GM21390 (cell line): ENCODE results near the gene CDK1.

Source experiments
- ATAC-seq: cut with Tn5 transposase; IDR thresholded peaks from one replicate; pipeline ENCODE4 v1.9.1; 2021; ENCODE audit not compliant: unreplicated experiment

The CDK1 gene

DNA sequence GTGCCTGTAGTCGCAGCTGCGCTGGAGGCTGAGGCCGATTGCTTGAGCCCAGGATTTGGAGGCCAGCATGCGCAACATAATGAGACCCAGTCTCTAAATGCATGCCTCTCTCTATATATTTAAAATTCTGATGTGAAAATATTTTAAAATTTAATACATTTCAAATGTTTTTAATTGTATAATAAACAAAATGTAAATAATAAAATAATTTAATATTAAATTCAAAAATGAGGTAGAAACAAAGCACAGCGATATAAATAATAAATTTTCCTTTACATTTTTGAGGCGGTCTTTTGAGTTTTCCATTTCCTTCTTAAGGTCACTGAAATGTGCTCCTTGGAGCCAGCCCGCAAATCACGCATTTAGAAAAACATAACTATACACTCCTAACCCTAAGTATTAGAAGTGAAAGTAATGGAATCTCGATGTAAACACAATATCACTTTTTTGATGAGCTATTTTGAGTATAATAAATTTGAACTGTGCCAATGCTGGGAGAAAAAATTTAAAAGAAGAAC, 523 bp upstream of the CDK1 start:
- ATAC-seq: peak; percentile 16

DNA sequence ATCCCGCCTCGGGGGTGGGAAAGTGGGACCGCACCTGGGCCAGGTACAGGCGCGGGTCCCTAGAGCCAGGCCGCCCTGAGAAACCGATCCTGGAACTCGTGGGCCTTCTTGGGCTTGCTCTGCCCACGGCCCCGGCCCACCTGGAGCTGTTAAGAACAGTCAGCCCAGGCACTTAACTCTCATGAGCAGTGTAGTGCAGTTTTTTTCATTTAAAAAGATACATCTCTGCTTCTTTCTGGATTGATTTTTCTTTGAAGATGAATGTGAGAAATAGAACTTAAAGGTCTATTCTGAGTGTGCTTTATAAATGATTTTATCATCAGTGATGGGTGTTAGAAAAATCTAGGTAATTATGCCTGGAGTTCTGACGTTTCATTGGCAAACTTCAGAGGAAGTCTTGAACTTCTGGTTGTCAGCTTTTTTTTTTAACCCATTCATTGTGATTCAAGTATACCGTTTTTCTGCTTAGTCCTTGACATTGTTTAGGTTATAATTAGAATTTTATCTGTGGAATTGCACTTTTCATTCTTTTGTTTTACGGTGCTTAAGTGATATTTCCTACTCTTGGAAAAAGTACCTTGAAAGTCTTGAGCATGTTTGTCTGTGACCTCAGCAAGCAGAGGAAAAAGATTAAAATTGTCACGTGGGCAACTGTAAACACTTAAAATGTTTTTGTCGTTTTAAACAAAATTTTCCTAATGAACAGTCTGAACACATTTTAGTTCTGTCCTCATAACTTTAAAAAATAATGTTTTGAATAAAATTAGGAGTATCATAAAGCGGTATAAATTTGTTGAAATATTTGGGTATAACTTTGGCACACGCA, 906 bp downstream of the CDK1 start:
- peak; percentile 7 for ATAC-seq

DNA sequence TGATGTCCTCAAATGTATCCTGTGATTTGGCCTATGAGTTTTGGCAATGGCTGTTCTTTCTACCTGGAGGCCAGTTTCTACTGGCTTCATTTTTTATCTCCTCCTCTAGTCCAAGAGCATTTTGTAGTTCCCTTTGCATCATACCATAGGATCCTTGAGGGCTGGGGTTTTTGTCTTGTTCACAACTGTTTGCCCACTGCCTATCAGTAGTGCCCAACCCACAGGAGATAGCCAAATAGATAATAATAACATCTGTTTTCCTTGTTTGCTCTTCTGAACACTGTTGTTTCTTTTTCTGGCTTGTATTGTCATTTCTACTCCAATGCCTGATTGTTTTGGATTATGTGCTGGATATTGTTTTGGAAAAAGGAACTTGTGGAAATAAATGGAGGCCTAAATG, 3.4 kb downstream of the CDK1 start:
- no peak for ATAC-seq

DNA sequence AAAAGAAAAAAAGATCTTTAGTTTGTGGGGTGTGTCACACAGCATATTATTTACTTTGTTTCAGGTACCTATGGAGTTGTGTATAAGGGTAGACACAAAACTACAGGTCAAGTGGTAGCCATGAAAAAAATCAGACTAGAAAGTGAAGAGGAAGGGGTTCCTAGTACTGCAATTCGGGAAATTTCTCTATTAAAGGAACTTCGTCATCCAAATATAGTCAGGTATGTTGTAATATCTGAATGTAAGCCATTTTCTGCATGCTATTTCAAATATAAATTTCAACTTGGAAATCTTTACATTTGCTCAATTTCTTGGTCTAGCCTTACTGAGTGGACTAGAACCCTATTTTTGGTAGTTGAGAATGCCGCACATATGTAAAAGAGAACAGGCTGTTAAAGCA, 6.4 kb downstream of the CDK1 start:
- no peak for ATAC-seq

DNA sequence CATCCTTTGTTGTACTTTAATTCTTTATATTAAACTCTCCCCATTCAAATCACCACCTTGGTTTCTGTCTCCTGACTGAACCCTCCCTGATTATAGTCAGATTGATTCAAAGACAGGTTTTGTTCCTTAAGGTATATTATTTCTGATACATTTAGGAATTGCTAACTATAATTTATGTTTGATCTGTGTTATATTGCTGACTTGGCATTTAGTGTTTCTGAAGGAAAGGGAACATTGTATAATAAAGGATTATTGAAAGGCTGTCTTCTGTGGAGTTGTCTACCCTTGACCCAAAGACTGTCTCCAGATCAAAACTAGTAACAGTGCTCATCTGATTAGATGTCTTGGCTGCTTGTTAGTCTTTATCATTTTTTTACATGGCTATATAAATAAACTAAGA, 10.3 kb downstream of the CDK1 start:
- no peak for ATAC-seq

DNA sequence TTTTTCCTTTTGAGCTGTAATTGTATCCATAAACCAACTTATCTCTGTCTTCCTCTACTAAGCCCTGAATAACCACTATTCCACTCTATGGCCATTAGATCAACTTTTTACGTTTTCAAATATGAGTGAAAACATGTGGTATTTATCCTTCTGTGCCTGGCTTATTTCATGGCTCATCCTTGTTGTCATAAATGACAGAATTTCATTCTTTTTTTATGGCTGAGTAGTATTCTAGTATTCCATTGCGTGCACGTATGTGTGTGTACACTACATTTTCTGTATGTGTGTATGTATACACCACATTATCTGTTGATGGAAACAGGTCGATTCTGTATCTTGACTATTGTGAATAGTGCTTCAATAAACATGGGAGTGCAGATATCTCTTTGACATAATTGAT, 11.1 kb downstream of the CDK1 start:
- no peak for ATAC-seq

DNA sequence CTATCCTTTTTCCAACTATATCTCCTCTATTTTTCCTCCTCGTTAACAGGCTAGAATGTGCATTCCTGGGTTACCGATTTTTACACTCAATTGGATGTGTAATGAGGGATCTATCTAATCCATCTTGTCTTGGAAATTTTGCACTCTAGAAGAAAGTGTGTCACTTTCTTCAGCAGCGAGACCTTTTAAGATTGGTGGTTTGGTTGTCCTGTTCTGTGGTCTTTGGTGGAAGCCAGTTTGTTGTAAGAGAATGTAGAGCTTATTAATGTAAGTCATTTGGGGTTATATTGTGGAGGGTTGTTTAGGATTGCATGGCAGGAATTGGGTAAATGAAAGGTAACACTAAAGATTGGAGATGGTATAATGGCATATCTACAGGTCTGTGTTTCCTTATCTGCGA, 16.7 kb downstream of the CDK1 start:
- ATAC-seq: no peak

DNA sequence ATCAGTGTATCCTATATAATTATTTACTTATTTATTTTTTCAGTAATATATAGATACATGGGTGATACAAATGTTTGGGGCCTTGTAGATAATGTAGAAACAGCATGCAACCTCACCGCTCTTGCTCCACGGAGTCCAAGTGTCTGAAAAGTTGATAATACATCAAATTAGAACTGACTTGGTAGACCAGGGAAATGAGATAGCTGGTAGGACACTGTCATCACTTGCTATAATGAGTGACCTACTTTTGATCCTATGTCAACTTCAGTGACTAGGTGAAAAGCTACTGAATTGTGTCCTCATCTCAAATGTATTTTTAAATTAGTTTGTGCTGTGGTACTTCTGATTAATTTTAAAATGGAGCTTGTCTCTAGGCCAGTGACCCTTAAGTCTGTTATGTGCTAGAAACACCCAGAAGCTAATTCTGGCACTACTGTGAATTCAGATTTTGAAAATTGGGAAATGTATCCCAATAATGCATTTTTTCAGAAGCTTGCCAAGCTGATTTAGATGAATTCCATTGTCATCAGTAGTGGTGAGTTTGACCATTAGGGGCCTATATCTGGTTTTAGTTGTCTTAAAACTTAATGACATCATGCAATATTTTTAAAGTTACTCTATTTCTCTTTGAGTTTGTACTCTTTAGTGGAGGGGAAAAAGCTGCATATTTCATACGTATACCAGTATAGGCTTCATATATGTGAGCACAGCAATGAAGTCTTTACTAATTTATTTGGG, 17.4 kb downstream of the CDK1 start:
- ATAC-seq: no peak

DNA sequence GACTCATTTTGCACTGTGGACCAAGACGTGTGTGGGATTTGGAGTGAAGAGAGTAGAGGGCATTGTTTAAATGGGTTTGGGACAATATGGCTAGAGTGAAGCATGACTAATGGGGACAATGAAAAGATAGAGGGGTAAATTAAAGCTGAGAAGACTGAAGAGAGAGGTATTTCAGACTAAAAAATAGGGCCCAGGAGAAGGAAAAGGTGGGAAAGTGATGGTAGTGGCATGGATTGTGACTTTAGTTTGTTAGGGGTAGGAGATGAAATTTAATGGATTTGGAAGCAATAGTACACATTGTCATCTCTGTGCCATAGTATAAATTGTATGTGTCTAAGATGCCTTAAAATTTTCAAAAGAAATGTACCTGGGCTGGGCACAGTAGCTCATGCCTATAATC, 18.2 kb downstream of the CDK1 start:
- ATAC-seq: no peak

DNA sequence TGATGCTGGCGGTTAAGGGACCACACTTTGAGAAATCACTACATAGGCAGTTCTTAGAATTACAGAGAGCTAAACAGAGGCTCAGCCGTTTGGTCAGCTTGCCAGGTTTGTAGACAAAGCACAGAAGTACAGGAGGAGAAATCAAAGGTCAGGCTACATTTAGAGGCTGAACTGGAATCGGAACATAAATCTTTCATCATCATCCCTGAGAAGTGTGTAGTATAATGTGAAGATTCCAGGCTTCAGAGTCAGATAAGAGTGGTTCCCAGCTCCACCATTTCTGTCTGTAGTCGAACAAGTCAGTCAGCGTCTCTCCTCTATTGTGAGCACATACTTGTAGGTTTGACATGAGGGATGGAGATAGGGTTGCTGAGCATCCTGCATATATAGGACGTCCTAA, 18.9 kb downstream of the CDK1 start:
- no peak for ATAC-seq

DNA sequence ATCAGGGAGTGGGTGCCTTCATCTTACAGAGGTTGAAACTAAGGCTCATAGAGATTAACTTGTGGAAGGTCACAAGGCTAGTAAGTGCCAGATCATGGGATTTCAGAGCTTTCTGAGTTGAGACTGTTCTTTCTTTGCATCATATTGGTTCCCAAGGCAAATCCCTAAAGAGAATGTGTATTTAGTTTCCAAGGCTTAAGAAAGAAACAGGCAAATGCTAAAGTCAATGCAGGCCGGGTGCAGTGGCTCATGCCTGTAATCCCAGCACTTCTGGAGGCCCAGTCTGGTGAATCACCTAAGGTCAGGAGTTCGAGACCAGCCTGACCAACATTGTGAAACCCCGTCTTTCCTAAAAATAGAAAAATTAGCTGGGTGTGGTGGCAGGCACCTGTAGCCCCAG, 19.8 kb downstream of the CDK1 start:
- no peak for ATAC-seq

DNA sequence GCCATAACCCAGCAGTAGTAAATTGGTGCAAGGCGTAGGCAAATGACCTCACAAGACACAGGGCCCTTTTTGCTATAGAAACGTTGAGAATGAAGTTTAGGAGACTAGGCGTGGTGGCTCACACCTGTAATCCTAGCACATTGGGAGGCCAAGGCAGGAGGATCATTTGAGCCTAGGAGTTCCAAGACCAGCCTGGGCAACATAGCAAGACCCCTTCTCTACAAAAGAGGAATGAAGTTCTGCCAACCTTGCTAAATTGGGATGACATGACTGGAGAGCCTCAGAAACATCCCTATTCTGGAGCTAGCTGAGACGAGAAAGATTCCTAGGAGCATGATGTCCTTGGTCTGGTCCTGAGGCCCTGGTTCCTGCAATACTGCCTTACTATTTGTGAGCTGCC, 20.6 kb downstream of the CDK1 start:
- ATAC-seq: no peak

DNA sequence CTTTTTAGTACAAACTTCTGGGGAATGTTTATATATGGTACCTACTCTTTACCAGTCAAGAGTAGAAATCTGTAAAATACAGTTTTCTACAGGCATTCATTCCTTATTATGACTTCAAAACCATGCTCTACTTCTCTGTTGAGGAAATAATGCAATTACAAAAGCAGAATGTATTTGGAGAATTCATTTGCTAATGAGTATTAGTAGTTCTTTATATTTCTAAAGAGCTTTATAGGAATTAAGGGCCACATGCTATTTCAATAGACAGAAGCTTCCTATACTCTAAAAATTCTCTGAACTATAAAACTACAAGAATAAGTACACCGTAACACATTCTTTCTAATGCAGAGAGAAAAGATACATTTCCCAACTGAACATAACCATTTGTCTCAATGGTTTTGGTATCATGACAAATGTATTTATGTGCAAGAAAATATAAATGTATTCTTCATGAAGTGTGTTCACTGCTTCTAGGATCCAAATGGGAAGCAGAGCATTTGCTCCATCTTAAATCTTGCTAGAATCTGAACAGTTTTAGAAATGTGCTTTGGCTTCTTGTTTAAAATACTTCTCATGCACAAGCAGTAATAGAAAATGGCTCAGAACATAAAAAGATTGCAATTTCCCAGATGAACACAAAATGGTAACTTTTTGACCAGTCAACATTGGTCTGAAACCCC, 21.8 kb downstream of the CDK1 start:
- no peak for ATAC-seq

DNA sequence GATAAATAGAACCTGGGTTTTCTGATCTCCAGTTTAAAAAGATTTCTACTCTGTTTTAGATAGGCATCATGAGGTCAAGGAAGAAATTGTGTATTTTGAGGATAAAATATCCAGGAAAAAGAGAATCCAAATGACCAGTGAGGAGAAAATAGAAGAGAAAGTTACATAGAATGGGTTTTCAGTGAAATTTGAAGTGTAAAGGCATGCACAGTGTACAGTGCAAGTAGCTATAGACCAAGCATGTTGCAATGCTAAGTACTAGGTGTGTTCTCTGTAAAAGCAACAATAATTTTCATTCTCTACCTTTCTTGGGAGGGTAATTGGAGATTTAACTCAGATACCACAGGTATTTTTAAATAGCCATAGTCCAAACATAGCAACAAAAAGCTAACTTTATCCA, 22.6 kb downstream of the CDK1 start:
- no peak for ATAC-seq

DNA sequence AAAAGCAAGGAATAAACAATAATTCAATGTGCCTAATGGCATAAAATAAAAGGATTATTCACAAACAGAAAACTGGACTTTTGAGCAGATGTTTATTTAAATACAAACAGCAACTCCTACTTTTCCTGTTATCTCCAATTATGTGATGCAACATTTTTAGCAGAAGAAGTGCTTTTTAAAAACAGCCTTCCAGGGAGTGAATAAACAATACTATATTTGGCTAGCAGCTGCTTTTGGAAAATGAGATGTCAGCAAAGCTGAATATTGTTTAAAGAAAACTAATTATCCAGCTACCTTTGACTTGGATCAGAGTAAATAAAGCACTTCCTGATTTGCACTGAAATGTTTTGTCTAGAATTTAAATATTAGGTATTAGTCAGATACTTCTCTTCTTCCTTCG, 23.2 kb downstream of the CDK1 start:
- no peak for ATAC-seq

DNA sequence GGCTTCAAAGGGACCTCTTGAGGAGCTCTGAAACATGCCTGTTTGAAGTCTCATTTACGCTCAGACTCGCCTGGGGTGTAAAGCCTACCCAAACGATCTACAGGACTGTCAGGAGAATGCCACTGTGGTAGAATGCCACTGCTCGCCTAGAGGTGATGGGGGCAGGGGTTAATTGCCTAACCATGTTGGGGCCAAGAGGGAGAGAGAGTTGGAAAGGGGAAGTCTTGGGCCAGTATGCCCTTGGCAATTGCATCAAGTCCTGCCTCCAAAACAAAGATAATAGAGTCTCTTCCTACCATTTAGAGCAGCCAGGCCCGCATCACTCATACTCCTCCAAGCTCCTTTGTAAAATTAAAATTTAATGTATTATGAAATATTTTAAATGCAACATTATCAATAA, 25.2 kb downstream of the CDK1 start:
- ATAC-seq: no peak

DNA sequence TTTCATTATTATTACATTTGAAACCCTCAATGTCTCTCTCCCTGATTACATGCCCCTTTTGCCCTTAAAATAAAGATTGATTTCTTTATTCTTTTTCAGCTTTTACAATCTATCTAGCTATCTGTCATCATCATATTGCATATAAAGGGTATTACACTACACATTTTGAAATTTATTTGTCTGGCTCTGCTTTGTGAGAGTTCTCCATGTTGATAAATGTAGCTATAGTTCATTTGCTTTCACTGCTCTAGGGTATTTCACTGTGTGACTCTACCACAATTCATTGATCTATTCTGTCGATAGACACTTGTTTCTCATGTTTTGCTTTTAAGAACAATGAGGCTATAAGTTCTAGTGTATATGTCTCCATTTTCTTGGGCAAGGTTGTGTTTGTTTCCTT, 25.6 kb downstream of the CDK1 start:
- ATAC-seq: no peak

DNA sequence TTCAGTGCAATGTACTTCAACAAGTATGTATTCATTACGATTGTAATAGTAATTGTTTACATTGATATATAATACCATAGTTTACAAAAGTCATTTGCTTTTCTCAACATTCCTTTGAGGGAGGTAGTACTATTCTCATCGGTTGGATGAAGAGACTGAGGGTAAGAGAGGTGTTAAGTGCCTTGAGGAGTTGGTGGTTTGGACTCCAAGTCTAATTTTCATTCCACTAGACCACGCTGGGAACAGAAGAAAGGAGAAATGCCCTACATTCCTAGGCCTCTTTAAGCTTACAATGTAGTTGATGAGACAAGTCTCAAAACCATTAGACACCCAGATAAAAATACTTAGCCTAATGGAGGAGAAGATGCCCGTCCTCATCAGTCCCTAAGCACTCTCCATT, 28.6 kb downstream of the CDK1 start:
- ATAC-seq: no peak

DNA sequence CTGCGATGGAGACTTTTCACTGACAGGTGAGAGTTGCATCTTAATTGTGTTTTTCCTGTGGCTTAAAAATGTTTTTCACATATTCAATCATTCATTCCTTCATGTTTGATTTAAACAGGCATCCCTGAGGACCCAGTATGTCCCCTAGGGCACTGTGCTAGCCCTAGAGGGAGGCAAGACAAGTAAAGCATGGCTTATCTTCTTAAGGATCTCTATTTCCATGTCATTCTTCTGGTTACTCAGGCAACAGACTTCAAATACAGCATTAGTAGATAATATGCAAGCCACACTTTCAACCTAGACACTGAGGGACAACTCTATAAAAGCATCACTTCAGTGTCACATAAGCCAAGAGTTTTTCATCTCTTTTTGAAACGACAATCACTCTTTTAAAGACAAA, 29.2 kb downstream of the CDK1 start:
- no peak for ATAC-seq

DNA sequence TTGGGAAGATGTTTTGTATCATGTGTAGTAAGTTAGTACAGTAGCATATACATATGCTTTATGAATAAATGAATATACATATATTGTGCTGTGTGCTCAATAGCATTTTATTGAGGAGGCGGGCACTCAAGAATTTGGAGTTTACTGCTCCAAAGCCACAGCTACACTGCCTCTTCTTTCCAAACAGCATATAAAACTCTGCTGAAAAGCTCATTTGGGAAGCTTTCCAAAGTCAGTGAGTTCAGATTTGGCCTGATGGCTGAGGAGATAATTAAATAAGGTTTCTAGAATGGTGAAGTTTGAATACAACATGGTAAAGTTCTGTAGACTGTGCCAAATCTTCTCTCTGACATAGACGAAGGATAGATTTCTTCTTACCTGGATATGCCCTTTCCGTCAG, 29.8 kb downstream of the CDK1 start:
- ATAC-seq: no peak

DNA sequence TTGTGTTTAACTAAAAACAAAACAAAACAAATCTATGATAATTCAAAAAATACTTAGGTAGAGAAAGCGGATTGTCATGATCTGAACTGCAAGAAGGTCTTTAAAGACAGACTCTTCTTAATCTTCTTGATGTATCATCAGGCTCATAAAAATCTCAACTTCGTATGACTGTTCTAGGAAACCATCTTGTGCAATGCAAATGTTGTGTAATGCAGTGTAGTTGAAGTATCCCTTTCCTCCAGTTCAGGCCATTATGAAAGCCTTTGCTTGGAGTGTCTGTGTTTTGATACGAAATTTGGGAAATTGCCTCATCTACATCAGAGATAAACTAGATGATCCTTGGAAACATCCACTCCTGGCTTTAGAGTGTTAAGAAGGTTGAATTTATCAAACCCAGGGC, 30.9 kb downstream of the CDK1 start:
- ATAC-seq: no peak
